NCI-H1092 (cell line): ENCODE data around the gene KANK2.
"Not testable (repeated sequence)": the region's sequence is repeated elsewhere in the genome, so short reads cannot be mapped to it uniquely, and the experiment has no call there.

Experiments
- DNase-seq: peaks from one replicate; lab custom pipeline; 2025; lab: John Stamatoyannopoulos, UW

Gene KANK2

DNA sequence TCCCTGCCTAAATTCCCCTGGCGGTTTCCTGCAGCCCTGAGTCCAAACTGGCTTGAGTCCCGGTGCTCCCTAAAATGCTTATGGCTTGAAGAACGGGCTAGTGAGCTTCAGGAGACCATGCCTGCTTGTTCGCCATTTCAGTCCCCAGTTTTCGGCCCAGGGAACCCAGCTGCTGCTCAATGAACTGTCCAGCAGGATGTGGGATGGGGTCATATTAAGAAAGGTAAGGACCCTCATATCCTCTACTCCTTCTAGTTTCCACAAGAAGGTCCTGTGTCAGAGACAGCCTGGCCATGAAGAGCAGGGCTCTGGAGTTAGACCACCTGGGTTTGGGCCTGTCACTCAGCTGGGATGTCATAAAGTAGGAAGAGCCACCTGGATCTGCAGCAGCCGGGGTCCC is 24.8 kb downstream of the KANK2 start:
- no peak for DNase-seq

DNA sequence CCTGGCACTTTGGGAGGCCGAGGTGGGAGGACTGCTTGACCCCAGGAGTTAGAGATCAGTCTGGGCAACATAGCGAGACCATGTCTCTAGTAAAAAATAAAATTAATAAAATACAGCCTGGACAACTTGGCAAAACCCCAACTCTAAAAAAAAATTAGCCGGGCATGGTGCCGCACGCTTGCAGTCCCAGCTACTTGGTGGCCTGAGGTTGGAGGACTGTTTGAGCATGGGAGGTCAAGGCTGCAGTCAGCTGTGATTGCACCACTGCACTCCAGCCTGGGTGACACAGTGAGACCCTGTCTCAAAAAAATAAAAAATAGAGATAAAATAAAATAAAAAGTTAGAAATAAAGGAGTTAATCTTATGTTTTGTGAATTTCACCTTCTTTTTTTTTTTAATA is 26.2 kb downstream of the KANK2 start:
- DNase-seq: no peak

DNA sequence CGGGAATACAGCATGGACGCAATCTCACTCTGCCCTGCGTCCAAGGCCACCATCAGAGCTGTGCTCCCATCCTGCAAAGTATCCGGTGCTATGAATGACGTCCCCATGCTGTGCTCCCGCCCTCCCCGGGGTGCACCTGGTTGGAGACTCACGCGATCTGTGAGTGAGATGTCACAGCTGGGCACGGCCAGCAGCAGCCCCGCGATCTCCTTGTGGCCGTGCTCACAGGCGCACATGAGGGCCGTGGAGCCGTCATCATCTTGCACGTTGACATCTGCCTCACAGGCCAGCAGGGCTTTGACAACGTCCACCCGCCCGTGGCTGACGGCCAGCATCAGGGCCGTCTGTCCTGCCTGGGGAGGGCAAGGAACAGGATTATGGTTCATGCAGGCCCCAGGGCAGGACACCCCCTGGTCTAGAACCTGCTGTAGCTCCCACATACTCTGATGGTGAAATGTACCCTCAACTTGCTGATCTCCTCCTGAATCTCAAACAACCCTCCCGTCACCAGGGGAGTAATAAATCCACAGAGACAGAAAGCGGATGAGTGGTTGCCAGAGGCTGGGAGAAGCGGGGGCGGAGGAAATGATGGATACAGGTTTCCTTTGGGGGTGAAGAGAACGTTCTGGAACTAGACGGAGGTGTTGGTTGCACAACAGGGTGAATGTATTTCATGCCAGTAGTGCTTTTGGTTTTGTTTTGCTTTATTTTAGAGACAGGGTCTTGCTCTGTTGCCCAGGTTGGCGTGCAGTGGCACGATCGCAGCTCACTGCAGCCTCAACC is 27.3 kb downstream of the KANK2 start:
- no peak for DNase-seq

DNA sequence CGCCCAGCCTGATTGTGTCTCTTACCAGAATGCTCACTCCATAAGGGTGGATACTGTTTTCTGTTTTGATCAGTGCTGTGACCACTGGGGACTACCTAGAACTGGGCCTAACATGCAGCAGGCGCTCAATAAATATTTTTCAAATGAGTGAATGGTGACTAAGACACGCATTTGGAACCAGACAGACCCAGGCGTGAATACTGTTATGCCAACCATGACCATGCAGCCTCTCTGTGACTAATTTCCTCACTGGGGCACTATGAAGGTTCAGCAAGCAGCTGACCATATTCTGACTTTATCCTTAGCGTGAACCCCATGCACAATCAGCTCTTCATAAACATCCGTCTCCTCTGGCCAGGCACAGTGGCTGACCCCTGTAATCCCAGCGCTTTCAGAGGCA is 28.8 kb downstream of the KANK2 start:
- DNase-seq: no peak

DNA sequence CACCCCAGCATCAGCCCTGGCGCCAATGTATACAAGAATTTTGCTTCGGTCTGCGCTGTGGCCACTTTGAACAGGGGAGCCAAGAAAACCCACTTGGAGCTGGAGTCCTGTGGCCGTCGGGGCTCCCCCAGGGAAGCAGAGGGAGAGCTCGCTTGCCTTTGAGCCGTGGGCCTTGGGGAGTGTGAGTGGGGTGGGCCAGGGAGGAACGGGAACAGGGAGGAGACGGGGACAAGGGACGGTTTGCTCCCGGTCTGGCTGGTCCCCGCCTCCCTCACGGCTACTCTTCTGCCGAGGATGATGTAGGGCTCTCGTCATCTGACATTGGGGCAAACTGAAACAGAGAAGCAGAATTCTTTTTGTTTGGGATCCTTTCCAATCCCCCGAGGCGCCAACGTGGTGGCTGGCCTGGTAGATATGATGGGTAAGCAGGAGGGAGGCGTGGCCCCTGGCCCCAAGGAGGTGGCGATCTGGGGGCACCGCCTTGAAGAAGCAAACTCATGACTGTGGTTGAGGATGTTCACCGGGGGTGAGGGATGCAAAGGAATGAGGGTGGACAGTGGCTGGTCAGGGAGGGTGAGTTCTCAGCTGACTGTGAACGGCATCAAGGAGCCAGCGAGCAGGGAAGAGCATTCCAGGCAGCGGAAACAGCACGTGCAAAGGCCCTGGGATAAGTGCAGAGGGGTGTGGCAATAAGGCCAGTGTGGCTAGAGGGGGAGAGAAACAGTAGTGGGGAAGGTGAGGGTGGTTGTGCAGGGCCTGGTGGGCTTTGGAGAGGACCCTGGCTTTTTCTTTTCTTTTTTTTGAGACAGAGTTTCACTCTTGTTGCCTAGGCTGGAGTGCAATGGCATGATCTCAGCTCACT is 30.8 kb downstream of the KANK2 start:
- DNase-seq: no peak

DNA sequence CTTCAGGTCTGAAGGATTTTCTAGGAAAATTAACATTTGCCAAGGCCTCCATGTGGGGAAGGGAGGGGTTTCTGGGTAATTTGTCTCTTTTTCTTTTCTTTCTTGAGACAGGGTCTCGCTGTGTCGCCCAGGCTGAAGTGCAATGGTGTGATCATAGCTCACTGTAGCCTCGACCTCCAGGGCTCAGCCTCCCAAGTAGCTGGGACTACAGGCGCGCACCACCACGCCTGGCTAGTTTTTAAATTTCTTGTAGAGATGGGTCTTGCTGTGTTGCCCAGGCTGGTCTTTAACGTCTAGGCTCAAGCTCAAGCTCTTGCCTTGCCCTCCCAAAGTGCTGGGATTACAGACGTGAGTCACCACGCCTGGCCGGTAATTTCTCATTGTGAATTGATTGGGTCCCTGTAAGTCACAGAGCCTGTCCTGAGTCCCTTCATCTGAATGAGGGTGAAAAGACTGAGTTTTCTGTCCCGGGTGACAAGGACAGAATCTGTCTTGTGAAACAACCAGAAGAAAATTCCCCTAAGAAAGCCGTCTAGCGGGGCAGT is 31.8 kb downstream of the KANK2 start:
- DNase-seq: no peak

DNA sequence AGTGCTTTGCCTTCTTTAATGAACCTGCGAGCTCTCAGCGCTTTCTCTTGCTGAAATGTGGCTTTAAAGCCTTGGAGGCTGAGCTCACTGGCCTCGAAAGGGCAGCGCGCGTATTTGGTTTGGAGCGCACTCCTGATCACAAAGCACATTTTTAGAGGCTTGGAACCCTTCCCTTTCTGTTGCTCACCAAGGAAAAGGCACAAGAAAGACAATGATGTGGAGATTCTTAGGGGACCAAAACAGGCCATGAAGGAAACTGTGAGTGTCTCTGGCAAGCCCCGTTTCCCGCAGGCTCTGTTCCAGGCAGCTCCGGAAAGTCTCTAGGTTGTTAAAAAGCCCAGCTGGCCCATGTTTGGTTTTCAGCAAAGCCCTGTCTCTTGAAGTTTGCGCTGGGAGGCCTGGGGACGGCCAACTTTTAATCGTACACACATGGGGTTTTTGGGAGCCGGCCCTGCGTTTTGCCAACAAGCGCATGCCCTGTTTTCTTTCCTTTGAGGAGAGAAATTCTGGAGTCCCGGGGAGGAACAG is 32.4 kb downstream of the KANK2 start:
- DNase-seq: no peak

DNA sequence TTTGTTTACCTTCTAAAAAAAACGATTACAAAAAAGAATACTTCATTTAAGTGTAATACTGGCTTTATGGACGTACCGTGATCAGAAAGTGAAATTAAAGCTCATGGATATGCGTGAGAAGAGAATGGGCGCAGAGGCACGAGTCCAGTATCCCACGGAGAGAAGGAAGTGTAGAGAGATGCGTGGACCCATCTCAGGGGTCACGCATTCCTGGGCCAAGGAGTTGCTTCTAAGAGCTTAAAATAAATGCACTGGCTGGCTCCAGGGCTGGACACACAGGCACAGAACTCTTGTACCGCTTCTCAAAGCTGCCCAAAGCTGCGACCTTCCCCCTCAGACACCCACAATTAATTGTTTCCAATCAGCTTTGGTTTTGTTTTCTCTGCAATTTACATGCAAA is 33.0 kb downstream of the KANK2 start:
- no peak for DNase-seq

DNA sequence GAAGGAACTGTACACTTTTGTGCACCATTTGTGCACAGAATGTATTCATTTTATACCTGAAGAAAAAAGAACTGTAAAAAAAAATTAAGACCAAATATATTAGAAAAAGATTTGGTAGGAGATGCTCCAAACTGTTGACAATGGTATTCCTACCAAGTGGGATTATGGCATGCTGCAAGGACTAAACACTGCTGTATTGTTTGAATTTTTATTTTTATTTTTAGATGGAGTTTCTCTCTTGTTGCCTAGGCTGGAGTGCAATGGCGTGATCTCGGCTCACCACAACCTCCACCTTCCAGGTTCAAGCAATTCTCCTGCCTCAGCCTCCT is 36.9 kb downstream of the KANK2 start:
- not testable (repeated sequence) for DNase-seq

DNA sequence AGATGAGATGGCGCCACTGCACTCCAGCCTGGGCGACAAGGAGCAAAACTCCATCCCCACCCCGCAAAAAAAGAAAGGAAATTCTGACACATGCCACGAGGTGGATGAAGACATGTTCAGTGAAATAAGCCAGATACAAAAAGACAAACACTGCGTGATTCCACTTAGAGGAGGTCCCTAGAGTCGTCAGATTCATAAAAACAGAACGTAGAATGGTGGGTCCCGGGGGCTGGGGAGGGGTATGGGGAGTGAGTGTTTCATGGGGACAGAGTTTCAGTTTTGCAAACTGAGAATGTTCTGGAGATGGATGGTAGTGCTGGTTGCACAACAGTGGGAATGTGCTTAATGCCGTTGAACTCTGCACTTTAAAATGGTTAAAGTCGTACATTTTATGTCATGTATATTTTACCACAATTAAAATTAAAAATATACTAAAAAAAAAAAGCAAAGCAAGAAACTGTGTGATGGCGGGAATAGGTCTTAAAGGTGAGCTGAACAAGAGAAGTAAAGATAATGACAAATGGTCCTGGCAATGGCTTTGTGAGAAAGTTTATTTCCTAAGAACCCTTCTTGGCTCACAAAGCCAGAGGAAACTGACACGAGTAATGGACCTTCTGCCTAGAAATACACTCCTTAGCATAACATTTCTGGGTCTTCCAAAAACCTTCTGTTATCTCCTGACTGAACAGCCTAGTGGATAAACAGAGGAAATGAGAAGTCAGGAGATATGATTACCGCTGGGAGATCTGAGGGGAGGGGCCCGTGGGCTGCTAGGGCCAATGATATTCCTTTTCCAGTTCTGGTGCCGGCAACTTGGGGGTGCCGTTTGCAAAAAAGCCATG is 37.5 kb downstream of the KANK2 start:
- no peak for DNase-seq

DNA sequence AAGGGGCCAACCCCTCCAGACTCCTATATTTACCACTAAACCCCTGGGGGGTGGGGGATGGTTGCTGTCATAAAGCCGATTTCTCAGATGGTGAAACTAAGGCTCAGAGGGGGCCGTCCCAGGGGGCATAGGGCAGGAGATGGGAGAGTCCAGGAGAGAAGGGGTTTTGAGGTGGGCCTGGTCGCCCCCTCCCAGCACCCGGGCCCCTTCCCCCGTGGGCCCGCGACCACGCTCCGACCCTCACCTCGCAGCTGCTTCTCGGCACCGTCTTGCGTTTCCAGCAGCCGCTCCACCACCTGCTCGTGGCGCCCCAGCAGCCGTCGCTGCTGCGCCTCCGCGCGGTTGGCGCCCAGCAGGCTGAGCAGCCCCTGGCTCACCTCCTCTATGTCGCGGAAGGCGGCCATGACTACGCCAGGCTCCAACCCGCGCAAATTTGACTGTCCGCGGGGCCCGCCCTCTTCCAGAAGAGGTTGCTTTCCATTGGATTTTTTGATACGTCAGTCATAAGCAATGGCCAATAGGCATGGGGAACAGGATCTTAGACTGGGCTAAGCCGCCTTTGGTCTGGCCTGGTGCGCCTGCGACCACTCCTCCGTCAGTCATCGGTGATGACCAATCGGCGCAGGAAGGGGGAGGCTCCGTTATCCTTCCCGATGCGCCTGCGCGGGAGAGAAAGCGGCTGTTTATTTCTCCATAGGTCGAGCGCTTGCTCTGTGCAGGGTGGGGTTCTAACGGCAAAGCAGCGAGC is 41.8 kb downstream of the KANK2 start, which contains the start of gene SPC24:
TSS of gene SPC24 (minus strand) at position 410 of the 748 bp plus-strand sequence. CDS start at position 404, 6 bp downstream.
- peak; percentile 98 for DNase-seq

DNA sequence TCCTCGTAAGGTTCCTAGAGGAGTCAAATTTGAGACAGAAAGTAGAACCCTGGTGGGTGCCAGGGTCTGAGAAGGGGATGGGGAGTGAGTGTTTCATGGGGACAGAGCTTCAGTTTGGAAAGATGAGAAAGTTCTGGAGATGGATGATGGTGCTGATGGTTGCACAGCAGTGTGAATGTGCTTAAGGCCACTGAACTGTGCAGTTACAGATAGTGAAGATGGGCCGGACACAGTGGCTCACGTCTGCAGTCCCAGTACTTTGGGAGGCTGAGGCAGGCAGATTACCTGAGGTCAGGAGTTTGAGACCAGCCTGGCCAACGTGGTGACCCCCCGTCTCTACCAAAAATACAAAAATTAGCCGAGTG is 42.7 kb downstream of the KANK2 start:
- DNase-seq: no peak

DNA sequence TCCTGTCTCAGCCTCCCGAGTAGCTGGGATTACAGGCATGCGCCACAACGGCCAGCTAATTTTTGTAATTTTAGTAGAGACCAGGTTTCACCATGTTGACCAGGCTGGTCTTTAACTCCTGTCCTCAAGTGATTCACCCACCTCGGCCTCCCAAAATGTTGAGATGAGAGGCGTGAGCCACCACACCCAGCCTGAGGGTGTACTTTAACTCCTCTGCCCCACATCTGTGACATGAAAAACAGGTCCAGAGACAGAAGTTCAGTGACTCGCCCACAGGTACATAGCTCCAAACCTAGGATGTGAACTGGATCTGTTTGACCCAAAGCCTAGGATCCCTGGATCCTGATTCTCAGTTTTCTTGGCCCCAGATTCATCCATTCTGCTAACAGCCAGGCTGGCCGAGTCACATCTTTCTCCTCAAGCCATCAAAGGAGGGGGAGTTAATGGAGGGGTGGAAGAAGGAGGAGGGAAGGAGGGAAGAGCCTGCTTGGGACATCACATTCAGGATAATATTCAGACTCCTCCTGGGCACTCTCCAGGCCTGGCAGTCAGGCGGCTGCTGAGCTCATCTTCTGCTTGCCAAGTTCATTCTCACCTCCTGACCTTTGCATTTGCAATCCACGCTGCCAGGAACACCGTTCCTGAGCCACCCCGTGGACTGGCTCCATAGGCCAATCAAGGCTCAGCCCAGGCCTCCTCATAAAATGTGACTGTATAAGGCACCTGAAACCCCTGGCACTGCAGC is 44.9 kb downstream of the KANK2 start:
- DNase-seq: no peak

DNA sequence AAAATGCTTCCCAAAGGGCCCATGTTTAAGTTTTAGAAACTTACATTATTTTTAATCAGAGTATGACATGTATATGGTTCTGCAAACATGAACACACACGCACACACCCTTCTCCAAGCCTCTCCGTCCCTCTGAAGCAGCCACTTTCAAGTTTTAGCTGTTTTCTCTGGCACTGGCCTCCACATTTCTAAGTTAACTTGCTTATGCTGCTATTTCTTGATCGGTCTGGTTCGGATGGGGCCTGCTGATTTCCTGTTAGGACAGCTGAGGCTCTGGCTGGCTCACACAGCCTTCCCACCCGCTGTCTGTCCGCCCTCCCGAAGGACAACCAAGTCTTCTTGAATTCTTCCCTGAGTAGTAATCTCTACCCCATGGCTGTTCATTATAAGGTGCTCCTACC is 46.2 kb downstream of the KANK2 start:
- no peak for DNase-seq

DNA sequence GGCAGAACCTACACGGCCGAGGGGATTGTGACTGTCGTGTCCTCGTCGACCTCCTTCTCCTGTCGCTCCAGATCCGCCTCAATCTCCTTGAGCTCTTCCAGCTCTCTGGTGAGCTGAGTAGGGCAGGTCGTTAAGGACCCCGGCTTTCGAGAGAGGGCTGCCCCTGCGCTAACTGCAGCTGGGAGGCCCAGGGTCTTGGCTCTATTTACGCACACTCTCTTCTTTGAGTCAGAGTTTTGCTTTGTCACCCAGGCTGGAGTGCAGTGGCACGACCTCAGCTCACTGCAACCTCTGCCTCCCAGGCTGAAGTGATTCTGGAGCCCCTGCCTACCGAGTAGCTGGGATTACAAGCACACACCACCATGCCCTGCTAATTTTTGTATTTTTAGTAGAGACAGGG is 49.3 kb downstream of the KANK2 start:
- DNase-seq: no peak

DNA sequence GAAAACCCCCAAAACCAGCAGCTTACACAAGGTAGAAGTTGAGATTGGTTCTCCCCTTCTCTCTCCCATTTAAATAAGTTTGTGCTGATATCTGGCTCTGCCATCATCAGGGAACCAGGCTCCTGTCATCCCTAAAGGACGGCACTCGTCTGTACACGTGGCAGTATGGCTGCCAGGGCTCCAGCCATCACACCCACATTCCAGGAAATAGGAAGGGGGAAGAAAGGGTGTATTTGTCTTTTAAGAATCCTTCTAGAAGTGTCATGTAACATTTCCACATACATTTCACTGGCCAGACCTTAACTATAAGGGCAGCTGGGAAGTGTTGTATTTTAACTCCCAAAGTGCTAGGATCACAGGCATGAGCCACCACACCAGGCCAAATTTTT is 51.8 kb downstream of the KANK2 start:
- no peak for DNase-seq

DNA sequence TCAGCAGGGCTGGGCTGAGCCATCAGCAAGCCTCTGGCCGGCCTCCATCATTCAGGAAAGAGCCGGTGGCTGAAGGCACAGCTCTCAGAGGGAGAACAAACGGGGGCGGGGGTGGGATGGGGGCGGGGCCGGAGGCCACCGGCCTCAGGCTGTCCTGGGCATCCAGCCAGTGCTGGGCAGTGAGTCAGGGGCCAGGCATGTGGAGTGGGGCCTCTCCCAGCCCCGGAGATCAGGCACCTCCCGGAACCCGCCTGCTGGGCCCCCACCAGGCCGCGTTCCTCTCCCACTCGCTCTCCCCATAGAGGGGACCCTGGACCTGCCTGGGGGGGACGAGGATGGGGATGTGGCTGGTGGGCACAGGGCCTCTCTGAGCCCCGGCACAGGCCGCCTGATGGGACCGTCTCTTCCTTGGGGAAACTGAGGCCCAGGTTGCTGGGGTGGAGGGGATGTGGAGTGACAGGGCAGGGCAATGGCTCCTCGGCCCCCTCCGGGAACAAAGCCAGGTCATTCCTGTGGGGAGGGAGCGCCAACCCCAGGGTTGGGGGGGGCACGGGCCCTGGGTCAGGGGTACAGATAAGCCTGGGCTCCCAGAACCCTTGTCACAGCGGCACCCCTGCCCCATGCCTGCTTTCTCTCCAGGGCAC is 54.7 kb downstream of the KANK2 start:
- DNase-seq: peak; percentile 59

DNA sequence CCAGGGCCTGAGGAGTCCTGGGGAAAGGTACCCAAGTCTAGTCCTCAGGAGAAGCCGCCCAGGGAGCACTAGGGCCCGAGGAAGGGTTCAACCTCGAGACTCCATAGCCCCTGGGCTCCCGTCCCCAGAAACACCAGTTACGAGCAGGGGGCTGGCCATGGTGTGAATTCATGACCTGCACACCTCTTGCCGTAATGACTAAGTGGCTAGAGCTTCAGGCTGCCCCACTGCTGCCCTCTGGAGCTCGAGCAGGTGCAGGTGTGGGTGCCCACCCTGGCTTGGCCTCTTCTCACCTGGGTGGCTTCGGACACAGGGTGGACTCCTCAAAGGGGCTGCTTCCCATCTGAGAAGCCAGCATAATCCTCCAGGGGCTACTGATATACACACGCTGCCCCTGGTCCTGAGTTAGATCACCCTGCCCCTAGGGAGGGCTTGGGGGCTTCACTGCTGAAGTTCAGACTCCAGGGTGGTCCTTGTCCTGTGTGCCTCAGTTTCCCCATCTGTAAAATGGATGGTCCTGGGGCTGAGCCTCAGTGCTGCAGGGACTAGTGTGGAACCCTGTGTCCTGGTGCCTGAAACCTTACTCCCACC is 55.3 kb downstream of the KANK2 start:
- DNase-seq: no peak

DNA sequence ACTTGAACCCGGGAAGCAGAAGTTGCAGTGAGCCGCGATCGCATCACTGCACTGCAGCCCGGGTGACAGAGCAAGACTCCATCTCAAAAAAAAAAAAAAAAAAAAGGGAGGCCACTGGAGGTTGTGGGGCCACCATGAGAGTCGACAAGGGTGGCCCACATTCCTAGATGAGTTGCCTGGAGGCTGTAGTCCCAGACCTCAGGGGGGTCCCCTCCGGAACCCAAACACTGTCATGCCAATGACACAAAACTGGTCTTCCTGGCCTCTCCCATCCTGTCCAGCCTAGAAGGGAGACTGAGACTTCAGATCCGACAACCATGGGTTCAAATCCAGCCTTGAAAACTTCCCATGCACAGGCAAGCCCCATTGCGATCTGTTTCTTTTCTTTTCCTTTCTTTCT is 56.4 kb downstream of the KANK2 start:
- DNase-seq: no peak
